ACC112 (cell line): Measurements from ENCODE around the gene FLT4.

Source experiments
- H2AFZ ChIP-seq: fragments of 200-600 bp; sonication (generic); one replicate; pipeline ENCODE4 v1.6.0; 2017; ENCODE audit warnings: antibody characterized with exemption, low read length; ENCODE audit not compliant: unreplicated experiment
- H3K27ac ChIP-seq: fragments of 200-600 bp; sonication (generic); 2 replicates; pipeline ENCODE4 v1.5.1; 2014; ENCODE audit warnings: low read depth, mild to moderate bottlenecking, antibody characterized with exemption, low read length, moderate library complexity
- H3K27me3 ChIP-seq: fragments of 200-600 bp; sonication (generic); 2 replicates; pipeline ENCODE4 v1.6.1; 2014; ENCODE audit warnings: mild to moderate bottlenecking, antibody characterized with exemption, low read length, moderate library complexity, mixed read lengths; ENCODE audit not compliant: insufficient read depth
- H3K36me3 ChIP-seq: fragments of 200-600 bp; sonication (generic); 2 replicates; pipeline ENCODE4 v1.6.1; 2016; ENCODE audit warnings: mild to moderate bottlenecking, antibody characterized with exemption, low read length, moderate library complexity, mixed read lengths; ENCODE audit not compliant: insufficient read depth
- H3K4me1 ChIP-seq: fragments of 200-600 bp; sonication (generic); one replicate; pipeline ENCODE4 v1.6.1; 2016; ENCODE audit warnings: low read length, mixed read lengths; ENCODE audit not compliant: insufficient read depth, unreplicated experiment, control insufficient read depth
- H3K4me3 ChIP-seq: fragments of 200-600 bp; sonication (generic); 2 replicates; pipeline ENCODE4 v1.5.1; 2014; ENCODE audit warnings: mild to moderate bottlenecking, low read depth, low read length
- H3K79me2 ChIP-seq: fragments of 200-600 bp; sonication (generic); one replicate; pipeline ENCODE4 v1.6.0; 2016; ENCODE audit warnings: low read length; ENCODE audit not compliant: control insufficient read depth, unreplicated experiment, insufficient read depth

FLT4 gene

DNA sequence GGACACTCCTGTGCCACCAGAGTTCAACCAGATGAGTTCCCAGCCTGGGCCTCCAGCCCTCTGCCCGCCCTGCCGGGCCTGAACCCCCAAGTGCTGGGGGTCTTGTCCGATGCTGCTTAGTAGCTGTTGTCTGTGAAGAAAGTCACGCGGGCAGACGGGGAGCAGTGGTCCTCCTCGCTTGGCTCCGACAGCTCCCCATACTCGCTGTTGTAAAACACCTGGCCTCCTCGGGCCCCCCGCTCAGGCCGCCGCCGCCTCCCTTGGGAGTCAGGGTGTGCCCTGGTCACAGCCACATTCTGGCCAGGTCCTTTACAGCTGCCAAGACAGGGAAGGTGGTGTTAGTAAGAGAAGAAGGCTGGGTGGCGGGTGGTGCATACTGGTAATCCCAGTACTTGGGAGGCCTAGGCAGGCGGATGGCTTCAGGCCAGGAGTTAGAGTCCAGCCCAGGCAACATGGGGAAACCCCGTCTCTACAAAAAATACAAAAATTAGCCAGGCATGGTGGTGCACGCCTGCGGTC is 46.3 kb downstream of the FLT4 start:
- no peaks in the 10 kb centered on the region for H3K27me3 ChIP-seq
- no peaks in the 10 kb centered on the region for H3K4me1 ChIP-seq
- H3K4me3 ChIP-seq: no peak overlapping the region

DNA sequence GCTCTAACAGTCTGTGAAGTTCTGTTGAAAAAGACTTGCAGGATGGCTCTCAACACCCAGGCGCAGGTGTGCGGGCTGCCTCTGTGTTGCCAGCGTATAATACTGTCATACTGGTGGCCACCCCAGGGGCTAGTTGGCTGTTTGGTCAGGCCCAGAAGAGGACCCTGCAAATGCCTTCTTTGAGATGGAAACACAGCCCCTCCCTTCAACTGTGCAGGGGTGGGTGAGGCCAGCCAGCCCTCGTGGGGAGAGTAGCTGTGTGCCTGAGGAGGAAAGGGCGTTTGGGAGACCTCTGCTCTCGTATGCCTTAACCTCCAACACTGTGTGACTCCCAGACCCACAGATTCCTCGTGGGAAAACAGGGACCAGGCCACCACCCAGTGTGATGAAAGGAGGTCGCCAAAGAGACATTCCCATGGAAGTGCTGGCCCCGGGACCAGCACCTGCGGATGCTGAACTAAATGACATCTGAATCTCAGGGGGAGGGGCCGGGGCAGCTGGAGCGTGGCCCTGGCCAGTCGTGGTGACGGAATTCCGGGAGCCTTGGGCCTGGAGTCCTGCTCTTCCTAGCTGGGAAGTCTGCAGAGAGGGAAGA is 46.8 kb downstream of the FLT4 start:
- Histone ChIP-seq H3K27ac (no peak overlapping the region), H3K4me3 (no peak overlapping the region), H3K36me3 (no peaks in the 10 kb centered on the region), H2AFZ (no peak overlapping the region), H3K27me3 (no peaks in the 10 kb centered on the region), H3K4me1 (no peaks in the 10 kb centered on the region), H3K79me2 (no peaks in the 10 kb centered on the region)

More for the DNA sequence above, 46.3 kb downstream of the FLT4 start:
- no peak overlapping the region for H2AFZ ChIP-seq
- H3K27ac ChIP-seq: no peak overlapping the region
- no peaks in the 10 kb centered on the region for H3K36me3 ChIP-seq
- H3K79me2 ChIP-seq: no peaks in the 10 kb centered on the region

DNA sequence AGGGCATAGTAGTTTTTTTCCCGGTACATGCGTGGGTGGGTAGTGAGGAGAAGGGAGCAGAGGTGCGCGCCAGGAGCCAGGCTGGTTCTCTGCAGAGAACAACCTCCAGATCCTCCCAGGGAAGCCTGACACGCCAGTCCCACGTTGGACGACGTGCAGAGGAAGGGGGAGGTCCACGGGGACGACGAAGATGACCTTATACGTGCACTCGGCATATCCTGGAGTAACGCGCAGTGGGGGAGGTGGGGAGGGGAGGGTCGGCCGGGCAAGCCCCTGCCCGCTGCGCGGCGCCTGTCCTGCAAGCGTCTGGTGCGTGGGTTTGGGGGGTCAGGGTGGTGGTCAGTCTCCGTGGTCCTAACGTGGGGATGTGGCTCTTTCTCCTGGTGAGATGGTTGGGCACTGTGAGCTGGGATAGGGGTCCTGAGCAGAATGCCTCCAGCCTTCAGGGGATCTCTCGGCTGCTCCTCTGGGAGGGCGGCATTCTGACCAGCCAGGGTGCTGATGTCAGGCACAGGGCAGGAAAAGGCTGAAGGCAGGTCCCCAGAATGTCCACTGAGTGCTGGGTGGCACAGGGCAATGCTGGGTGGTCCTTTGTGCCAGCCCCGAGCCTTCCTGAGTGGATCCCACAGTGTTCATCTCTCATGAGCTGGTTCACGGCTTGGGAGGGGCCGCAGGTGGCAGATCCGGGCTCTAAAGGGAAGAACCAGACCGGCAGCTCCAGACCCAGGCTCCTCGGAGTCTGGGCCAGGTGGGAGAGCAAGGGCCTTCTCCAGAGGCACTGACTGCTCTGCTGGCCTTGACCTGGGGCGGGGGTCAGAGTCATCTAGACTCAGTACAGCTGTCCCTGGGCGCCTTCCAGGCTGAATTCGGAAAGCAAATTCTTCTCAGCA is 47.6 kb downstream of the FLT4 start:
- no peak overlapping the region for H2AFZ ChIP-seq
- no peak overlapping the region for H3K4me3 ChIP-seq
- H3K27ac ChIP-seq: no peak overlapping the region
- no peaks in the 10 kb centered on the region for H3K79me2 ChIP-seq
- H3K27me3 ChIP-seq: no peaks in the 10 kb centered on the region
- H3K36me3 ChIP-seq: no peaks in the 10 kb centered on the region
- no peaks in the 10 kb centered on the region for H3K4me1 ChIP-seq

DNA sequence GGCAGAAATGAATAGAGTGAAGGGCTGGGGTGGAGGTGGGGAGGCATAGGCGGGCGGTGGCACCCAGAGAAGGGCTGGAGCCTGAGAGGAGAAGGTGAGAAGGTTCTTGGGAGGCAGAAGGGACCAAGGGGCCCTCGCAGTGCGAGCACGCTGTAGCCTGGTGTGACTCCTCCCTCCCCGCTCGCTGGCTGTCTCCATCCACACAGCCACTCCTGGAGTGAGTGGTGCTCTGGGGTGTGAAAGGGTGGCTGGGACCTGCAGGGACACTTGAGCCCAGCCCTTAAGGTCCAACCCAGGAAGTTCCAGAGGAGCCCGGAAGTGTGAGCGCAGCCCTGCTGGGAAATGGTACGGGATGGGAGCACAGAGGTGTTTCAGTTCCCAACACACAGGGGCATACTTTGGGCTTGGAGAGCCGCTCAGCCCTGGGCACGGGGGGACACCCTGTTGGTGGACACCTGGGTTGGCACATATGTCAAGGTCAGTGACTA is 48.8 kb downstream of the FLT4 start:
- Histone ChIP-seq H2AFZ (no peak overlapping the region), H3K4me3 (no peak overlapping the region), H3K27ac (no peak overlapping the region), H3K79me2 (no peaks in the 10 kb centered on the region), H3K27me3 (no peaks in the 10 kb centered on the region), H3K36me3 (no peaks in the 10 kb centered on the region), H3K4me1 (no peaks in the 10 kb centered on the region)

DNA sequence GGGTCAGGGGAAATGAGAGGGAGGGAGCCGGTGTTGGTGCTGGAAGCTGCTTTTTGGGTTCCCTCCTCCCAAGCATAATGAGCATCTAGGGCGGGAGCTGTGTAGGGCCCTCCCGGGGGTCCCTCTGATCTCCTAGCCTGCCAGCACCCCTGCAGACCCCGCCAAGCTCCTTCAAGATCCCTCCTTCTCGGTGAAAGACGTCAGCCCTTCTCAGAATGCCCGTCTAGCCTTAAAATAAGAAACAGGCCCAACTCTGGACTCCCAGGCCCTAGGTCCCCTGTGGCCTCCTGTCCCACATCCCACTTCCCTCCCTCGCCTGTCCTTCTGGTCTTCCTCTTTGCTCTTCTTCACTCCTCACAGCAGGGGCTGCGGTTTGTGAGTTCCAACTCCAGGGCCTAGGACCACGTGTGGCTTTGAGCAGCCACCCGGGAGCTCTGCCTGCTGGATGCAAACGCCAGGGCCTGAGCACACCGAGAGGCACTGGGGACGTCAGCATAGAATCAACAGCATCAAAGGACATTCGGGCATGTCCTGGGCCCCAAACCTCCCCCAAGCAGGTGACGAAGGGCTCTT is 49.3 kb downstream of the FLT4 start:
- Histone ChIP-seq H3K4me1 (no peaks in the 10 kb centered on the region), H3K27me3 (no peaks in the 10 kb centered on the region), H3K79me2 (no peaks in the 10 kb centered on the region), H3K36me3 (no peaks in the 10 kb centered on the region), H3K27ac (no peak overlapping the region), H2AFZ (no peak overlapping the region), H3K4me3 (no peak overlapping the region)

DNA sequence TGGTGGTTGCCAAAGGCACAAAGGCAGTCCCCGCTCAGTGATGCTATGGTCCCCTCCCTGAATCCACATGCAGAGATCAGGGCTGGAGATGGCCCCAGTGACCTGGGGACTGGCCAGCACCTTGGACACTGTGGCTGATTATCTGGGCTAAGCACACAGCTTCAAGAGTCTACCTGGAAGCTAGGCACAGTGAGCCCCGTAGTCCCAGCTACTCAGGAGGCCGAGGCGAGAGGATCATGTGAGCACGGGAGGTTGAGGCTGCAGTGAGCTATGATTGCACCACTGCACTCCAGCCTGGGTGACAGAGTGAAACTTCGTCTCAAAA is 49.8 kb downstream of the FLT4 start:
- no peak overlapping the region for H3K4me3 ChIP-seq
- H3K36me3 ChIP-seq: no peaks in the 10 kb centered on the region
- H2AFZ ChIP-seq: no peak overlapping the region
- no peaks in the 10 kb centered on the region for H3K79me2 ChIP-seq
- no peak overlapping the region for H3K27ac ChIP-seq
- H3K27me3 ChIP-seq: no peaks in the 10 kb centered on the region
- no peaks in the 10 kb centered on the region for H3K4me1 ChIP-seq

DNA sequence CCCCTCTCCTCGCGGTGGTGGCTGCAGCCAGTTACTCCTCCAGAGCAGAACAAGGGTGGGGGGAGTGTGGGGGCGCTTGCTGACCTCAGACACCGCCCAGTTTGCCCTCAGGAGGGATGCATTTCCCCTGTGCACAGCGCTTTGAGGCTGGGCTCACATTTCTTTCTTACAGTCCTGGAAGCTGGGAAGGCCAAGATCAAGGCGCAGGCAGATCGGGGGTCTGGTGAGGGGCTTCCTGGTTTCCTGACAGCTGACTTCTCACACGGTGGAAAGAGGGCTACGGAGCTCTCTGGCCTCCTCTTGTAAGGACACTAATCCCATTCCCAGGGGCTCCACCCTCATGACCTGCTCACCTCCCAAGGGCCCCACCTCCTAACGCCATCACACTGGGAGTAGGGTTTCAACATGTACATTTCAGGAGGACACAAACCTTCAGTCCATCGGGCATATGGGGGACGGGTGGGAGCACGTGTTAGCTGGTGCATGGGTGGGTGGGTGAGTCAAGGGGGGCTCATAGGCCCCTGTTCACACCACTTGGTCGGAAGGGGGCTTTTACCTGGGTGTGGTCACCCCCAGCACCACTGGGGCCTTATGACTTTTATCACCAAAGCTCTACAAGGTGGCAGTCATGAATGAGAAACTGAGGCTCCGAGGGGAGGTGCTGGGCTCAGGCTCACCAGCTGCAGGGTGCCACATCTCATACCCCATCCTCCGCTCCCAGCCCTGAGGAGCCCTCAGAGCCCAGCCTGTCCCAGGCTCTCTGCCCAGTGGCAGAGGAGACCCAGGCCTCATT is 50.4 kb downstream of the FLT4 start:
- no peaks in the 10 kb centered on the region for H3K4me1 ChIP-seq
- no peaks in the 10 kb centered on the region for H3K27me3 ChIP-seq
- no peak overlapping the region for H3K27ac ChIP-seq
- no peaks in the 10 kb centered on the region for H3K79me2 ChIP-seq
- no peak overlapping the region for H3K4me3 ChIP-seq
- no peak overlapping the region for H2AFZ ChIP-seq
- no peaks in the 10 kb centered on the region for H3K36me3 ChIP-seq

DNA sequence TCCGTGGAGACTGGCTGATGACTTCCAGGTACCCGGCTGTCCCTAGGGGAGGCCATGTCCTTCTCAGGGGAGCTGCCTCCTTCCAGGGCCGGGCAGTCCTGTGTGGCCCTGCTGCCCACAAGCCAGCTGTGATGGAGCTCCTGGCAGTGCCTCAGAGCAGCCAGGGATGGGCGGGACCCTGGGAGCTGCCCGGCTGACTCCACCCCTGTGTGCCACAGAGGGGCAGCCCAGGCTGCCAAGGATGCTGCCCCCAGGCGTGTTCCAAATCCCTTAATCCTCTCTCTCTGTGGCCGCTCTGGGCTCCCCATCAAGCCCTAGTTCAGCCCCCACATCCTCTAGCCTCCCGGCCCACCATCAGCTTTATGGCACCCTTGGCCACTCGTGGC is 51.1 kb downstream of the FLT4 start:
- Histone ChIP-seq H3K27ac (no peak overlapping the region), H3K36me3 (no peaks in the 10 kb centered on the region), H3K4me1 (no peaks in the 10 kb centered on the region), H3K4me3 (no peak overlapping the region), H2AFZ (no peak overlapping the region), H3K27me3 (peaks cover 4% of the 10 kb centered on the region; the same call in 1 of the 2 replicates), H3K79me2 (no peaks in the 10 kb centered on the region)

DNA sequence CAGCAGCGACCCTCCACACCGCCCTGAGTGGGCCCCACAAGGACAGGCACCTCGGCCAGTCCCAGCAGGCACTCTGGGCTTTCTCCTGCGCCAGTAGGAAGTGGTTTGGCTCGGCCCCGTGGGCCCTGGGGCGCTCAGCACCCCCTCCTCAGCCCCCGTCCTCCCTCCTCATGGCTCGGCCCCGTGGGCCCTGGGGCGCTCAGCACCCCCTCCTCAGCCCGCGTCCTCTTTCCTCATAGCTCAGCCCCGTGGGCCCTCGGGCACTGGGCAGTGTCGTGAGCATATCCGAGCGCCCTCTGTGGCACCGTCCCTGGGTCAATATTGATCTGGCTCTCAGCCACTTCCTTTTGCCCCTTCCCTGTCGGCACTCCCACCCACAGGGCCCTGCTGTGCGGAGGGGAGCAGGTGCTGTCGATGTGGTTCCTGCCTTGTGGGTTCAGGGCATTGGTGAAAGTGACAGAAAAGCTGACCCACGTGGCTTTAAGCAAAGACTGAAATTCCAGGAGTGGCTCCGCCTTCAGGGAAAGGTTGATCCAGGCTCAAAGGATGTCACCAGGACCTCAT is 52.6 kb downstream of the FLT4 start:
- Histone ChIP-seq H3K27ac (no peak overlapping the region), H2AFZ (no peak overlapping the region), H3K4me3 (no peak overlapping the region), H3K36me3 (no peaks in the 10 kb centered on the region), H3K27me3 (peaks cover 18% of the 10 kb centered on the region; the same call in 1 of the 2 replicates), H3K4me1 (no peaks in the 10 kb centered on the region), H3K79me2 (no peaks in the 10 kb centered on the region)

DNA sequence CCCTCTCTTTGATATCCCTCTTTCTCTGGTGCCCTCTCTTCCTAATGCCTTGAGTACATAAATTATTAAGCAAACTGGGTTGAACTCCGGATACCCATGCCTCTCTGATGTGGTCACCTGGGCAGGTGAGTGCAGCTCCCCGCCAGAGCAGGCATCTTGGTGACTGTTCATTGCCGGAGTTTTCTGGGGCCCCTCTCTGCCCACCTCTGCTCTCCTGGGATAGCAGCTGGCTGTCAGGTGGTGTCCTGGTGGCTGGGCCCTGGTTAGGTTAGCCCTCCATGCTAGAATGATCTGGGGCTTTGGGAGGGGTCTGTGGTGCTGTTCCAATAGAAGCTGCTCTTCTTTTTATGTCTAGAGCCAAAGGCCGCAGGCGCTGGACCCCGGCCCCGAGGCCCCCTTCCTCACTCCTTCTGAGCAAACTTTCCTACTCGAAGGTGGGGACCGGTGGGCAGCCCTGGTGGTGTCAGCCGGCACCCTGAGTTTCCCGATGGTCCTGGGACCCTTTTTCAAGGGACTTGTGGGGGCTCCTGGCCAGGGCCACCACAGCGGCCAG is 53.2 kb downstream of the FLT4 start:
- Histone ChIP-seq H3K27ac (no peak overlapping the region), H3K79me2 (no peaks in the 10 kb centered on the region), H3K4me1 (no peaks in the 10 kb centered on the region), H3K36me3 (no peaks in the 10 kb centered on the region), H3K27me3 (peaks cover 23% of the 10 kb centered on the region), H3K4me3 (no peak overlapping the region), H2AFZ (no peak overlapping the region)
